Mesodermal cell (in vitro differentiated cells): ENCODE data around the gene PLPPR3.
A peak's percentile ranks its signal among the peaks of the same experiment; 100 is the strongest.

Experiments used
- H3K27ac ChIP-seq: 2 replicates; pipeline ENCODE4 v1.7.0; 2013; ENCODE audit warnings: mild to moderate bottlenecking, low read depth, low read length, moderate library complexity; ENCODE audit not compliant: severe bottlenecking
- H3K36me3 ChIP-seq: 2 replicates; pipeline ENCODE4 v1.7.1; 2013; ENCODE audit warnings: mild to moderate bottlenecking, low read length, moderate library complexity; ENCODE audit not compliant: control insufficient read depth, insufficient read depth
- H3K4me1 ChIP-seq: one replicate; pipeline ENCODE4 v1.7.1; 2013; ENCODE audit warnings: mild to moderate bottlenecking, low read length; ENCODE audit not compliant: insufficient read depth, control insufficient read depth, poor library complexity, severe bottlenecking
- H3K4me3 ChIP-seq: 2 replicates; pipeline ENCODE4 v1.7.0; 2013; ENCODE audit warnings: low read length, control low read depth, mild to moderate bottlenecking; ENCODE audit not compliant: insufficient read depth, poor library complexity, severe bottlenecking; ENCODE audit errors: extremely low read depth
- H3K9me3 ChIP-seq: 2 replicates; pipeline ENCODE4 v1.7.1; 2013; ENCODE audit warnings: mild to moderate bottlenecking, low read length, moderate library complexity; ENCODE audit not compliant: control insufficient read depth
- whole genome bisulfite sequencing, 2 experiments: methylation state at CpG; one replicate each; pipeline ENCODE4 v1.1.5; 2013; ENCODE audit warnings: missing lambda C conversion rate in 2 of 2; ENCODE audit not compliant: insufficient coverage in 2 of 2; 5-methylcytosine and 5-hydroxymethylcytosine counted together

The PLPPR3 gene

GRCh38 chr19:799076-799881 is 22.5 kb downstream of the PLPPR3 start:
- H3K9me3 ChIP-seq = no peaks in the 10 kb centered on the region
- peaks cover 63% of the 10 kb centered on the region for H3K36me3 ChIP-seq
- WGBS, 2 experiments = 15 to 21% methylated on average over 22 to 28 of the region's 28 CpGs

GRCh38 chr19:798415-799075 is 23.2 kb downstream of the PLPPR3 start:
- no peaks in the 10 kb centered on the region for H3K9me3 ChIP-seq
- H3K27ac ChIP-seq = peak overlapping the region; percentile 99
- H3K36me3 ChIP-seq = peaks cover 55% of the 10 kb centered on the region
- H3K4me1 ChIP-seq = peaks cover 30% of the 10 kb centered on the region
- peak overlapping the region; percentile 97 for H3K4me3 ChIP-seq
- WGBS, 2 experiments = 1% methylated on average over 30 to 36 of the region's 44 CpGs

More at GRCh38 chr19:799076-799881, 22.5 kb downstream of the PLPPR3 start:
- Histone ChIP-seq H3K4me3 (peak overlapping the region; percentile 97), H3K27ac (peak overlapping the region; percentile 99), H3K4me1 (peaks cover 30% of the 10 kb centered on the region)

- WGBS, 2 experiments = 0% methylated on average over 76 to 82 of the region's 129 CpGs
- H3K36me3 ChIP-seq = peaks cover 48% of the 10 kb centered on the region
- H3K4me1 ChIP-seq = peaks cover 32% of the 10 kb centered on the region
- H3K27ac ChIP-seq = peak overlapping the region; percentile 99
- H3K4me3 ChIP-seq = peak overlapping the region; percentile 97
- no peaks in the 10 kb centered on the region for H3K9me3 ChIP-seq
Observed at GRCh38 chr19:797528-798414, 24.0 kb downstream of the PLPPR3 start.

GRCh38 chr19:796692-797527 is 24.8 kb downstream of the PLPPR3 start, which contains the start of gene PTBP1:
TSS of gene PTBP1 (plus strand) at chr19:797452. CDS start at chr19:797498, 46 bp downstream.
- Histone ChIP-seq H3K4me3 (peak within 1 kb of the TSS; percentile 97), H3K4me1 (peaks cover 35% of the 10 kb centered on the region), H3K9me3 (no peaks in the 10 kb centered on the region), H3K36me3 (peaks cover 39% of the 10 kb centered on the region), H3K27ac (peak within 1 kb of the TSS; percentile 99)
- 1 to 3% methylated on average over 74 to 78 of the region's 83 CpGs for whole genome bisulfite sequencing, 2 experiments

GRCh38 chr19:795691-796581 is 25.8 kb downstream of the PLPPR3 start:
- H3K36me3 ChIP-seq = peaks cover 29% of the 10 kb centered on the region
- H3K9me3 ChIP-seq = no peaks in the 10 kb centered on the region
- 91 to 94% methylated on average over 38 to 39 of the region's 39 CpGs for WGBS, 2 experiments
- peak overlapping the region; percentile 38 for H3K4me3 ChIP-seq
- H3K4me1 ChIP-seq = peaks cover 30% of the 10 kb centered on the region
- no peak overlapping the region for H3K27ac ChIP-seq

- Histone ChIP-seq H3K4me1 (peaks cover 22% of the 10 kb centered on the region), H3K27ac (no peak overlapping the region), H3K4me3 (no peak overlapping the region), H3K9me3 (no peaks in the 10 kb centered on the region), H3K36me3 (peaks cover 22% of the 10 kb centered on the region)
- 98 to 99% methylated on average over 27 to 28 of the region's 28 CpGs for WGBS, 2 experiments
Observed at GRCh38 chr19:795073-795611, 26.6 kb downstream of the PLPPR3 start.

GRCh38 chr19:793806-794205 is 27.9 kb downstream of the PLPPR3 start:
- no peak overlapping the region for H3K4me3 ChIP-seq
- H3K9me3 ChIP-seq = no peaks in the 10 kb centered on the region
- peaks cover 26% of the 10 kb centered on the region for H3K4me1 ChIP-seq
- WGBS, 2 experiments = 97 to 99% methylated on average over 10 to 12 of the region's 12 CpGs
- H3K36me3 ChIP-seq = peaks cover 9% of the 10 kb centered on the region
- no peak overlapping the region for H3K27ac ChIP-seq

- no peak overlapping the region for H3K27ac ChIP-seq
- 86% methylated on average over 10 to 11 of the region's 16 CpGs for WGBS, 2 experiments
- peaks cover 31% of the 10 kb centered on the region for H3K4me1 ChIP-seq
- no peaks in the 10 kb centered on the region for H3K36me3 ChIP-seq
- no peak overlapping the region for H3K4me3 ChIP-seq
- no peaks in the 10 kb centered on the region for H3K9me3 ChIP-seq
Observed at GRCh38 chr19:792306-792885, 29.4 kb downstream of the PLPPR3 start.
